Measurements from ENCODE around the gene MRPS7.
A peak's percentile ranks its signal among the peaks of the same experiment; 100 is the strongest.
"Not testable (repeated sequence)": the region's sequence is repeated elsewhere in the genome, so short reads cannot be mapped to it uniquely, and the experiment has no call there.

Gene MRPS7

GRCh38 chr17:75241996-75242460, 19.7 kb upstream of the MRPS7 start:
- Histone ChIP-seq H3K4me3 (no peak overlapping the region), H3K27ac (peak overlapping the region in 11 of 21 experiments; percentile 26 to 73 (median 49))

- Histone ChIP-seq H3K4me3 (no peak overlapping the region), H3K27ac (peak overlapping the region in 10 of 21 experiments; percentile 26 to 73 (median 51))
Observed at GRCh38 chr17:75242461-75243042, 19.1 kb upstream of the MRPS7 start.

GRCh38 chr17:75244133-75244866, 17.4 kb upstream of the MRPS7 start:
- Histone ChIP-seq H3K4me3 (no peak overlapping the region), H3K27ac (peak overlapping the region in 2 of 21 experiments; percentile 24 to 73)

GRCh38 chr17:75245011-75245410, 16.7 kb upstream of the MRPS7 start:
- Histone ChIP-seq H3K4me3 (no peak overlapping the region), H3K27ac (peak overlapping the region in 2 of 21 experiments; percentile 2 to 17)

- Histone ChIP-seq H3K4me3 (no peak overlapping the region), H3K27ac (peak overlapping the region in 3 of 21 experiments; percentile 2 to 11 (median 7))
Observed at GRCh38 chr17:75246404-75246803, 15.3 kb upstream of the MRPS7 start.

GRCh38 chr17:75249564-75249963, 12.1 kb upstream of the MRPS7 start:
- Histone ChIP-seq H3K27ac (peak overlapping the region in 14 of 21 experiments; percentile 40 to 76 (median 64)), H3K4me3 (no peak overlapping the region)

- Histone ChIP-seq H3K27ac (peak overlapping the region in 15 of 21 experiments; percentile 2 to 76 (median 63)), H3K4me3 (no peak overlapping the region)
Observed at GRCh38 chr17:75250009-75250471, 11.6 kb upstream of the MRPS7 start.

- H3K27ac ChIP-seq, result peak overlapping the region in 1 of 21 experiments; percentile 1
- H3K4me3 ChIP-seq, result no peak overlapping the region
Observed at GRCh38 chr17:75252039-75252816, 9.5 kb upstream of the MRPS7 start.

- H3K27ac ChIP-seq, result peak overlapping the region in 5 of 21 experiments; percentile 26 to 54 (median 39)
- H3K4me3 ChIP-seq, result not testable (repeated sequence)
Observed at GRCh38 chr17:75255954-75256698, 5.6 kb upstream of the MRPS7 start.

- not testable (repeated sequence) for H3K4me3 ChIP-seq, H3K27ac ChIP-seq
Observed at GRCh38 chr17:75257228-75257627, 4.5 kb upstream of the MRPS7 start.

- Histone ChIP-seq H3K27ac (peak overlapping the region; percentile 91 to 100 (median 96)), H3K4me3 (peak overlapping the region; percentile 66 to 94 (median 74))
Observed at GRCh38 chr17:75260641-75261335, 891 bp upstream of the MRPS7 start.

GRCh38 chr17:75262112-75262606, 480 bp downstream of the MRPS7 start:
- Histone ChIP-seq H3K27ac (peak overlapping the region; percentile 91 to 100 (median 96)), H3K4me3 (peak overlapping the region; percentile 66 to 94 (median 74))

- Histone ChIP-seq H3K27ac (peak overlapping the region in 2 of 21 experiments; percentile 96 to 99), H3K4me3 (no peak overlapping the region)
Observed at GRCh38 chr17:75263055-75263454, 1.4 kb downstream of the MRPS7 start.

GRCh38 chr17:75265614-75266315, 4.1 kb downstream of the MRPS7 start:
- peak overlapping the region in 1 of 21 experiments; percentile 61 for H3K27ac ChIP-seq
- H3K4me3 ChIP-seq, result no peak overlapping the region

GRCh38 chr17:75266316-75267152, 4.9 kb downstream of the MRPS7 start:
- H3K4me3 ChIP-seq, result no peak overlapping the region
- H3K27ac ChIP-seq, result peak overlapping the region in 1 of 21 experiments; percentile 61

GRCh38 chr17:75267153-75267410, 5.4 kb downstream of the MRPS7 start:
- Histone ChIP-seq H3K27ac (peak overlapping the region in 7 of 21 experiments; percentile 5 to 61 (median 34)), H3K4me3 (no peak overlapping the region)
